OCI-LY3 (cell line): Measurements from ENCODE around the gene APOA5.

Source experiments
- CTCF ChIP-seq: fragments of 200-600, 300-600 bp; sonication (generic); IDR thresholded peaks from 2 replicates; pipeline ENCODE4 v1.5.1; 2014; ENCODE audit warnings: antibody characterized with exemption, low read length, low read depth
- EZH2phosphoT487 ChIP-seq: fragments of 200-600 bp; shearing (Covaris generic); IDR thresholded peaks from 2 replicates; pipeline ENCODE4 v1.6.1; 2018; ENCODE audit warnings: antibody characterized with exemption, mixed run types, low read depth

- TF ChIP-seq CTCF (peak; percentile 71), EZH2phosphoT487 (no peak)
Observed at GRCh38 chr11:116835791-116836631, 44.3 kb upstream of the APOA5 start.
